ENCODE measurements around the gene MTHFD1L.
"Not testable (repeated sequence)": the region's sequence is repeated elsewhere in the genome, so short reads cannot be mapped to it uniquely, and the experiment has no call there.

The MTHFD1L gene

DNA sequence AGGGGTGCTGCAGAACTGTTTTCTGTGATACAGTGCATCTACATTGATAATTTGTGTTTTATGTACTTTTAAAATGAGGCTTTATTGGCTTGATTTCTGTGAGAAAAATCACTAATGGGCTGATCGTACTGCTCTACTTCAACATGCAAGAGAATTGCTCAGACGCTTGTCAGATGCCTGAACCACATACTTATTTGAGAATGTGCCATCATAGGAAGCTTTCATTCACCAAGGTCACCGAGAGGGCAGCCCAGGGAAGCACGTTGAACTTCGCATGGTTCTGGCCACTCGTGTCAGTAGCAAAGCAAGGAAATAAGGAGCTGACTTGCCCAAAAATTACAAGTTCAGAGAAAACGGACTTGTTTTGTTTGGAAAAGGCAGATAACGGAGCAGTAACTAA is 205.8 kb downstream of the MTHFD1L start:
- DNase-seq: no peak

GRCh38 chr6:151073146-151073545 is 207.6 kb downstream of the MTHFD1L start:
- no peak for DNase-seq

GRCh38 chr6:151073701-151074100 is 208.2 kb downstream of the MTHFD1L start:
- DNase-seq: no peak

DNA sequence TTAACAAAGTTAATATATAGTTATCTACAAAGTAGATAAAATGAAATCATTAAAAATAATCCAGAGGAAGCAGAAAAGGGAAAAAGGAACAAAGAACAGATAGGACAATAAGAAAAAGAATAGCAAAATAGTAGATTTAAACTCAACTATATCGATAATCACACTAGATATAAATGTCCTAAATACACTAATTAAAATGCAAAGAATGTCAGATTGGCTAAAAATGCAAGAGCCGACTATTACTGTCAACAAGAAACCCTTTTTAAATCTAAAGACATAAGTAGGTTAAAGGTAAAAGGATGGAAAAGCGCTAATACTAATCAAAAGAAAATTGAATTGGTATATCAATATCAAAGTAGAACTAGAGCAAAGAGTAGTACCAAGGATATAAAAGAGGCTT is 209.5 kb downstream of the MTHFD1L start:
- DNase-seq: no peak

DNA sequence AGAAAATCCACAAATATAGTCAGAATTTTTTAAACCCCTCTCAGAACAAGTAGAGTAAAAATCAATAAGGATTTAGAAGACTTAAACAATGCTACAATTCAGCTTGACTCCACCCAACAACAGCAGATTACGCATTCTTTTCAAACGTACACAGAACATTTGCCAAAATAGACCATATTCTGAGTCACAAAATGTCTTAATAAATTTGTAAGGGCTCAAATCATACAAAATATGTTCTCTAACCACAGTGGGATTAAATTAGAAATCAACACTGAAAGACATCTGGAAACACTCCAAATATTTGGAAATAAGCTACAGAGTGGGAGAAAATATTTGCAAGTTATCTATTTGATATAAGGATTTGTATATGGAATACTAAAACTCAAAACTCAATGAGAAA is 210.0 kb downstream of the MTHFD1L start:
- no peak for DNase-seq

DNA sequence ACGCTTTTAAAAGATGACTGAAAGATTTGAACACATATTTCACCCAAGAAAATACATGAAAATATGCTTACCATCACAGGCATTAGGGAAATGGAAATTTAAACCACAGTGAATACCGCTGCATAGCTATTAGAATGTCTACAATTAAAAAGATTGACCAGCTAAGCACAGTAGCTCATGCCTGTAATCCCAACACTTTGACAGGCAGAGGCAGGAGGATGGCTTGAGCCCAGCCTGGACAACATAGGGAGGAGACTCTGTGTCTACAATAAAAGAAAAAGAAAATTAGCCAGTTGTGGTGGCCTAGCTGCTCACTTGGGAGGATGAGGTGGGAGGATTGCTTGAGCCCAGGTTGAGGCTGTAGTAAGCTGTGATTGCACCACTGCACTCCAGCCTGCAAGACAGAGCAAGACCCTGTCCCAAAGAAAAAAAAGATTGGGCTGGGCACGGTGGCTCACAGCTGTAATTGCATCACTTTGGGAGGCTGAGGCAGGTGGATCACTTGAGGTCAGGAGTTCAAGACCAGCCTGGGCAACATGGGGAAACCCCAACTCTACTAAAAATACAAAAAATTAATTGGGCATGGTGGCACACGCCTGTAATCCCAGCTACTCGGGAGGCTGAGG is 210.5 kb downstream of the MTHFD1L start:
- no peak for DNase-seq

GRCh38 chr6:151078655-151079054 is 213.2 kb downstream of the MTHFD1L start:
- DNase-seq: no peak

DNA sequence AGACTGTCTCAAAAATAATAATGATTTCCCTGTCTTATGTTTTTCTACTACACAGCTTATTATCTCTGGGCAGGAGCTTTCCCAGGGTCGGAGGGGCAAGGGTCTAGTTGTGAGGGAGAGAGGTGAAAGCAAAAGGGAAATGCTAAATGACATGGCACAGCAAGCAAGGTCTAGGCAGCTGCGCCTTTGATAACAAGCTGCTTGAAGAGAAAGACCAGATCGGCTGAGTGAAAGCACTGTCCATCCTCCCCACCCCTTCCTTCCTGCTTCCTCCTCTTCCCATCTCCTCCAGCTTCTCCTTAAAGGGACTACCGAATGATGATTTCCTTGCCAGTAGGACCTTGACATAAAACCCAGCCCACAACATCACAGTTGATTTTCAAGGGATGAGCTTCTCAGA is 216.2 kb downstream of the MTHFD1L start:
- no peak for DNase-seq

DNA sequence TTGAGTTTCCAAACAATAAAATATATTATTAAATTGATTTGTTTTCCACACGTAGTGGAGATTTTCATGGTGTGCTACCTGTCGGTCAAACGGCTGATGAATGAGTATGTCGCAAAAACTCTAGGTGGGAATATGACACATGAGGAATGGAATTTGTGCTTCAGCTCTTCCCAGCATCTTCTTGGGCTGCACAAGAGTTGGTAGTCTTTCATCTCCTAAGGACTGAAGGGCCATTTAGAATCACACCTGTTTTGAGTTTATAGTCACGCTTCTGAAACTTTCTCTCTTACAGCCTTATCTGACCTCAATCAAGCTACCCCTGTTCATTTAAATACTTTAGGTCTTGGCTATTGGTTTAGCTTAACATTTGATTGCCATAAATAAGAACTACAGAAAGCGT is 216.6 kb downstream of the MTHFD1L start:
- no peak for DNase-seq

DNA sequence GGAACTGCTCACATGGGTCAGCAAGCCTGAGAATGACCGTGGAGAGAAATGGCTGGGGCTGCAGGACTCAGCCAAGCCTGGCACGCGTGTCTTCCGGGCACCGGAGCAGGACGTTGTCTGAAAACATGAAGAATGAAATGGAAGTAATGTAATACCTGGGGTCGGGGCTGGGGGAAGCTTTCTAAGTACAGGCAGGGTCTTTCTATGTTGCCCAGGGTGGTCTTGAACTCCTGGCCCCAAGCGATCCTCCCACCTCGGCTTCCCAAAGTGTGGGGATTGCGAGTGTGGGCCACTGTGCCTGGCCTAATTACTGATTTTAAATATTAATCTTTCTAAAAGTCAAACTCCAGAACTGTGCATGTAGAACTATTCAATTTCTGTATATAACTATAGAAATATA is 218.8 kb downstream of the MTHFD1L start:
- DNase-seq: no peak

GRCh38 chr6:151087055-151087454 is 221.6 kb downstream of the MTHFD1L start:
- DNase-seq: not testable (repeated sequence)

- DNase-seq: no peak
Measured at GRCh38 chr6:151087861-151088598, 222.5 kb downstream of the MTHFD1L start.

GRCh38 chr6:151088599-151088935 is 223.1 kb downstream of the MTHFD1L start:
- no peak for DNase-seq

GRCh38 chr6:151088963-151089362 is 223.5 kb downstream of the MTHFD1L start:
- no peak for DNase-seq

DNA sequence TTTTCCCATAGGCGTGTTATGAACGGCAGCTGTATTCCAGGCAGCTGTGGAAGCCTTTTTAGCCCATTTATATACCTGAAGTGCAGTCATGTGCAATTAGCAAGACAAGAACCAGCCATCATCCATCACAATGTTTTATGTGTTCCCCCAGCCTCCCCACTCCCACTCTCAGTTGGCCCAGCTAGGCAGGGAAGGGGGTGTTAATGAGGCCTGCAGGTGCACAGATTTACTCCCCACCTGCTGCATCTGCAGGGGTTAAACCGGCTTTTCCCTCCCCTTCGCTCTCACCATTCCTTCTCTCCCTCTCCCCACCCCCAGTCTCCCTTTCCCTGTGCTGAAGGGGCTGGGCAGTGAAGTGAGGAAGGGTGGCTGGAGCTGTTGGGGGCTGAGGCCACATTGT is 224.5 kb downstream of the MTHFD1L start:
- DNase-seq: no peak

DNA sequence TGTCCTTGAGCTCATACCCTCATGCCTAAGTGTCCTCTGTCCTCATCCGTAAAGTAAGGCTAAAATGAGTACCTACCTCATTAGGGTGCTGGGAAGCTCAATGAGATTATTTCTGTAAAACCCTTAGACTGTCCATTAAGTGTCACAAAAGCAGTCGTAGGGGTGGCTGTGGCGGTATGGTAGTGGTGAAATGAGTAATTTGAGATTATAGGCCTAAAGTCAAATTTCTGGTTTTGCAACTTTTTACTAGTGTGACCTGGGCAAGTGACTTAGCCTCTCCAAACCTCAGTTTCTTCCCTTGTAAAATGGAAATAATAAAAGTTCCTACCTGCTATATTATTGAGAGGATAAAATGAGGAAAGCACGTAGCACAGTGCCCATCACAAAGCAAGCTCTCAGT is 226.1 kb downstream of the MTHFD1L start:
- no peak for DNase-seq

DNA sequence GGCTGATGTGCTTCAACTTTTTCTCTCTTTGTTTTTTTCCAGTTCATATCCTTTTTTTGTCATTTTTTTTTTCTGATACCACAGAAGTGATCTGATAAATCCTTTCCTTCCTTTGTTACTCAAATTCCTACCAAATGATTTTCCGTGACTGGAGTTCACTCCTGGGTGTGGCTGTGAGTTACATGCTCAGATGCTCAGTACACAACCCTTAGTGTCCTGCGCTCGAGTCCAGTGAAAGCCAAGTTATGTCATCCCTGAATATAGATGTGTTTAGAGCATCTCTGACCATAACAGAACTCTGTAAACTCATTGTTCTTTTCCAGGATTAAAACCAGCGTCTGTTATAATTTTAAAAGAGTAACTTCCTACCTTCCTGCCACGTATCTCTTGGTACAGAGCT is 227.1 kb downstream of the MTHFD1L start:
- no peak for DNase-seq

DNA sequence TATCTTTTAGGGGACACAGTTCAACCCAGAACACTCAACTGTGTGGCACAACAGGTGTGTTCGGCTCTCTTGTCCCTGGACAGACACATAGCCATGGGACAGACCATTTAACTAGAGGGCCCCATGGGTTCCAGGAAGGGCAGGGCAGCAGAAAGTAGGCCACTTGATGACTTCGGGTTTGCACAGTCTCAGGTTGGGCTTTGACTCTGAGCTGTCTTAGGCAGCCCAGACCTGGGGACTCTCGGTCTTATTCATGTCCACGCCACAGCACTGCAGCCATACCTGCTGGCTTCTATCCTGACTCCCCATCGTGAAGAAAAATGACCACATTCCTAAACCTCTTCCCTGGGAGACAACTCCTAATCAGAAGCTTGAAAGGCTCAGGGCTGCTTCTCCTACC is 228.2 kb downstream of the MTHFD1L start:
- no peak for DNase-seq

DNA sequence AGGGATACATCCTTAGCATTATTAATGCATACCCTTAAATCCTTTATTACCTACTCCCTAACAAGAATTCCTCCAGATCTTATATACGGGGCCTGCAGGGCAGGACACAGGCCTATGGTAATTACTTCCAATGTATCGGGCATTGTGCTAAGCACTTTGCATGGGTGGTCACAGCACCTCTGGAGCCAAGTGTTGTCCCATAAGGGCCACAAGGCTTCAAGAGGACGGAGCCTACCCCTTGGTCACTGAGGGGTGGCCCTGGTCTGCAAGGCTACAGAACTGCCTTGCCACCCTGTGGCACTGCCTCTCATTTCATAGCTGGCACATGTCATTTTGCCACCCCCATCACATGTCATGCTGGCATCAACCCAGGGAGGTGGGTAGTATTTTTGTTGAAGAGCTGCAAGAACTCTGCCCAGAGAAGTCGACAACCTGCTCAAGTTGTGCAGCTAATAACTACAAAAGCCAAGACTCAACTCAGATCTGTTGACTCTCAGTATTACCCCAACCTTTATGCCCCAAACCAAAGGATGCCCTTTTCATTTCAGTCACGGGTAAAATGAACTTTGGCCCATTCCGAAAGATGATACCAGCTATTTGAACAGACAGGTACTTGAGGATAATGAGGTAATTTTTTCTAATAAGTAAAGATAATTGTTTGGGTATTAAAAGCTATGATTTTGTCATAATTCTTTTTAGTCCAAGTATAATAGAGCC is 230.2 kb downstream of the MTHFD1L start:
- DNase-seq: no peak

DNA sequence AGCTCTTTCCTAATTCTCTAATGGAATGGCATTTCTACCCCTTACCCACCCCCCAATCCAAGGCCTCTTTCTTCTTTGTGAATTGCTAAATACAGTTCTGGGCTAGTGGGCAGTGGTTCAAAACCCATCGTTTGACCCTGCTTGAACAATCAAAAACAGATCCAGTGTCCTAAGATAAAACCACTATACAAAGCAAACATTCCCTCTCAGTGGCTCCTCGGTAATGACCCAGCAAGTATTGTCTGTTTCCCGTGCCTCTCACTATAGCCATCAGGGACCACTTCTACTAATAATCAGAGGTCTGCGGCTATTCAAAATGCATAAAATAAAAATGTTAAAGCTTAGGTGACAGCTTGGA is 230.7 kb downstream of the MTHFD1L start:
- DNase-seq: no peak

- no peak for DNase-seq
Measured at GRCh38 chr6:151096691-151097606, 231.4 kb downstream of the MTHFD1L start.

GRCh38 chr6:151098166-151098565 is 232.7 kb downstream of the MTHFD1L start:
- DNase-seq: no peak

- DNase-seq: no peak
Measured at GRCh38 chr6:151100326-151100725, 234.8 kb downstream of the MTHFD1L start.
